ENCODE data around the gene TASP1.

The TASP1 gene, protein sequence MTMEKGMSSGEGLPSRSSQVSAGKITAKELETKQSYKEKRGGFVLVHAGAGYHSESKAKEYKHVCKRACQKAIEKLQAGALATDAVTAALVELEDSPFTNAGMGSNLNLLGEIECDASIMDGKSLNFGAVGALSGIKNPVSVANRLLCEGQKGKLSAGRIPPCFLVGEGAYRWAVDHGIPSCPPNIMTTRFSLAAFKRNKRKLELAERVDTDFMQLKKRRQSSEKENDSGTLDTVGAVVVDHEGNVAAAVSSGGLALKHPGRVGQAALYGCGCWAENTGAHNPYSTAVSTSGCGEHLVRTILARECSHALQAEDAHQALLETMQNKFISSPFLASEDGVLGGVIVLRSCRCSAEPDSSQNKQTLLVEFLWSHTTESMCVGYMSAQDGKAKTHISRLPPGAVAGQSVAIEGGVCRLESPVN

GRCh38 chr20:13638496-13639149, at the start of gene TASP1:
TSS of gene TASP1 (minus strand) at chr20:13638932. CDS start at chr20:13630078, 8,854 bp downstream.
- peak within 1 kb of the TSS; percentile 97 for H3K4me3 ChIP-seq (replicated peaks in 1 of 2; ENCODE audit: low read depth in 2 of 2, low read length in 2 of 2)
- TF ChIP-seq CTCF (IDR thresholded peaks at IDR 0.05; ENCODE audit: low read depth, low read length), result no peak
- peak; percentile 96 for DNase-seq (ENCODE audit: low read depth in 2 of 2)

DNA sequence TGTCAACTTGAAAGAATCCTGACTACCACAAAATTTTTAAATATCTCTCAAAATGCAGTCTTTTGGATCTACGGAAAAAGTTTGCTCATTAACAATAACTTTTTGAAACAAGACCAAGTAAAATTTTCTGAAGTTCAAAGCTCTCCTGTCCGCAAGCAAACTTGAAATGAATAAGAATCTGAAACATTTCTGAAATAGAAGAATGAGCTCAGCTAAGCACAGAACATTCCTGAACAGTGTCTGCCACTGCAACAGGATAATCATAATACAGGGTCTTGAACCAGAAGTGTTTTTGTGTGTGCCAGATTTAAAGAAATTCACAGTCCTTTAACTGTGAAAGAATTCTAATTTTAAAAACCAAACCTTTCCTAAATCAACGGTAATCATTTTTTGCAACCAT, 49.1 kb upstream of the TASP1 start:
- H3K4me3 ChIP-seq (replicated peaks in 1 of 2; ENCODE audit: low read depth in 2 of 2, low read length in 2 of 2), result no peak overlapping the region
- no peak for TF ChIP-seq CTCF (IDR thresholded peaks at IDR 0.05; ENCODE audit: low read depth, low read length)

GRCh38 chr20:13685623-13686022, 46.9 kb upstream of the TASP1 start:
- TF ChIP-seq CTCF (IDR thresholded peaks at IDR 0.05; ENCODE audit: low read depth, low read length), result no peak
- H3K4me3 ChIP-seq (replicated peaks in 1 of 2; ENCODE audit: low read depth in 2 of 2, low read length in 2 of 2), result no peak overlapping the region
- no peak for DNase-seq (ENCODE audit: low read depth in 2 of 2)

More for the DNA sequence above, 49.1 kb upstream of the TASP1 start:
- no peak for DNase-seq (ENCODE audit: low read depth in 2 of 2)

GRCh38 chr20:13684566-13685222, 46.0 kb upstream of the TASP1 start:
- DNase-seq (ENCODE audit: low read depth in 2 of 2), result no peak
- no peak overlapping the region for H3K4me3 ChIP-seq (replicated peaks in 1 of 2; ENCODE audit: low read depth in 2 of 2, low read length in 2 of 2)
- TF ChIP-seq CTCF (IDR thresholded peaks at IDR 0.05; ENCODE audit: low read depth, low read length), result no peak

DNA sequence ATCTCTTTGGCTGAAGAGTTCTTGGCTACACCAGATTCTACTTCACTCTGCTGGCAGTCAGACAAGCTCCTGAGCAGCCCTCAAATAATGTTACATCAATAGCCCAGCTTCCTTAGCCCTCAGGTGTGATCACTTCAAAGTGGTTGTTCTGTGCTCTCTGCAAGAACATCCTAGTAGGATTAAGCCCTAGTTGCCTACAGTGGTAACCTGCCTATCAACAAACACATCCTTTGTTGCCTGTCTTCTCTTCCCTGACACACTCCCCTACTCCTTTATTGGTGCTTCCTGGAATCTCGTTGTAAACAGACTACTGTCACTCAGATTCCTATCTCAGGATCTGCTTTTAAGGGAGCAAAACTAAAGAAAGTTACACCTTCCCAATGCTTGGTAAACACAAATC, 45.1 kb upstream of the TASP1 start:
- no peak for DNase-seq (ENCODE audit: low read depth in 2 of 2)
- no peak overlapping the region for H3K4me3 ChIP-seq (replicated peaks in 1 of 2; ENCODE audit: low read depth in 2 of 2, low read length in 2 of 2)
- TF ChIP-seq CTCF (IDR thresholded peaks at IDR 0.05; ENCODE audit: low read depth, low read length), result no peak

DNA sequence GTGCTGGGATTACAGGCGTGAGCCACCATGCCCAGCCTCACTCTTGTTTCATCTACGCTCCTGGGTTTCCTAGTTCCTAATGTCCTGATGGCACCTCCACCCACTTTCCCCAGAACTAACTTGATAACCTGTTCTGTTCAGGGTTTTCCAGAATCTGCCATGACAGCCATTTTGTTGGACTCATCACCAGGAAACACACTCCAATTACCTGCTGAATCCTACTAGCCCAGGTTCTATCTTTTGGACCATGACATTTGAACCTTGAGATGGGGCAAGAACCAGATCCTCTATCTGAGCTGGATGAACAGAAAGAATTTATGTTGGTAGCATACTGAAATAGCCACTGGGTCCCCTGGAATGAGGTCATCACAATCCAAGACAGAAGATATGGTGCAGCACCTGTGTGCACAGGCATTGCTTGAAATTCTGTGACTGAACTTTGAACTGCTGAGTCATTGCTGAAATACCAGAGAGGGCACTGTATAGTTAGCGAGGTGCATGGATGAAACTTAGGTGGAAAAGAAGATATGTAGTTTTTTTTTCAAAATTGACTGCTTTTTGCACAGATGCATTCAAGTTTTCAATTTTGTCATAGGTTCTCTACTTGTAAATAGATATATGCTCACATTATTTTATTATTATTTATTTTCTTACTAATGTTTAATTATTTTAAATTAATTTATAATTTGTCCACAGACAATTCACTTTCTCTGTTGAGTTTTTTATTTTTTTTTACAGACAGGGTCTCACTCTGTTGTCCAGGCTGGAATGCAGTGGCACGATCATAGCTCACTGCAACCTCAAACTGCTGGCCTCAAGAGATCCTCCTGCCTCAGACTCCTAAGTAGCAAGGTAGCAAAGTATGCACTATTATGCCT, 42.8 kb upstream of the TASP1 start:
- H3K4me3 ChIP-seq (replicated peaks in 1 of 2; ENCODE audit: low read depth in 2 of 2, low read length in 2 of 2), result no peak overlapping the region
- no peak for DNase-seq (ENCODE audit: low read depth in 2 of 2)
- no peak for TF ChIP-seq CTCF (IDR thresholded peaks at IDR 0.05; ENCODE audit: low read depth, low read length)

Data from cardiac fibroblast (primary cell).